ENCODE measurements around the gene SLC35F1. TPM values are rescaled to one million over a fixed set of nuclear protein-coding genes. Genes with fewer than 3 reads are reported as not detected.

Gene SLC35F1
- total RNA-seq, 1 experiment from 2014 or later: not detected

DNA sequence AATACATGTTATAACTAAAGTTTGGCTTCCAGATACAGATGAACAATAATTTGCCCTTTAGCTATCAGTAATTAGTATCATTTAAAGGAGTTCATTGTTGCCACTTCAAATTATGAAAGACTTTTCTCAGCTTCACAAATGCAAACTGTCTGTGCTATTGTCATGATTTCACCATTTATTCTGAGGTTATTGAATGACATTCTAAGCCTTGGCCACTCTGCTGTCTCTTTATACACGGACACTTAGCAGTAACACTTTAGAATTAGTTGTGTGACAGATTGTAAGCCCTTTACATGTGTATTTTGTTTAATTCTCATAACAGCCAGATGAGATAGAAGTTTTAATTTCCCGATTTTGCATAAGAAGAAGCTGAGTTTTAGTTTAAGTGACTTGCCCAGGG, 176.6 kb downstream of the SLC35F1 start:
- intact Hi-C loops (cut with micrococcal nuclease; ENCODE audit: unreplicated experiment): no loop called here
- Histone ChIP-seq H3K27me3 (ENCODE audit: insufficient read depth, low read depth) (no peaks in the 10 kb centered on the region), H3K36me3 (ENCODE audit: low read depth) (no peaks in the 10 kb centered on the region), H3K79me2 (ENCODE audit: low read depth) (no peaks in the 10 kb centered on the region), H3K4me3 (no peak overlapping the region), H3K4me1 (replicated peaks; ENCODE audit: insufficient read depth) (no peaks in the 10 kb centered on the region), H3F3A (ENCODE audit: insufficient read depth, low read depth) (no peaks in the 10 kb centered on the region), H4K20me1 (ENCODE audit: insufficient read depth) (no peaks in the 10 kb centered on the region; the same call in 1 of the 2 replicates), H3K9me3 (ENCODE audit: insufficient read depth, low read depth) (no peaks in the 10 kb centered on the region), H3K4me2 (no peak overlapping the region), H3K9me2 (ENCODE audit: insufficient read depth) (no peaks in the 10 kb centered on the region), H2AFZ (no peak overlapping the region), H3K27ac (no peak overlapping the region)
- POLR2A ChIA-PET (ENCODE audit: unreplicated experiment): no interaction called here
- CTCF ChIA-PET: no interaction called here
- TF ChIP-seq EZH2 (IDR thresholded peaks at IDR 0.05; ENCODE audit: low read depth): no peak
- TF ChIP-seq, protein P1, sequence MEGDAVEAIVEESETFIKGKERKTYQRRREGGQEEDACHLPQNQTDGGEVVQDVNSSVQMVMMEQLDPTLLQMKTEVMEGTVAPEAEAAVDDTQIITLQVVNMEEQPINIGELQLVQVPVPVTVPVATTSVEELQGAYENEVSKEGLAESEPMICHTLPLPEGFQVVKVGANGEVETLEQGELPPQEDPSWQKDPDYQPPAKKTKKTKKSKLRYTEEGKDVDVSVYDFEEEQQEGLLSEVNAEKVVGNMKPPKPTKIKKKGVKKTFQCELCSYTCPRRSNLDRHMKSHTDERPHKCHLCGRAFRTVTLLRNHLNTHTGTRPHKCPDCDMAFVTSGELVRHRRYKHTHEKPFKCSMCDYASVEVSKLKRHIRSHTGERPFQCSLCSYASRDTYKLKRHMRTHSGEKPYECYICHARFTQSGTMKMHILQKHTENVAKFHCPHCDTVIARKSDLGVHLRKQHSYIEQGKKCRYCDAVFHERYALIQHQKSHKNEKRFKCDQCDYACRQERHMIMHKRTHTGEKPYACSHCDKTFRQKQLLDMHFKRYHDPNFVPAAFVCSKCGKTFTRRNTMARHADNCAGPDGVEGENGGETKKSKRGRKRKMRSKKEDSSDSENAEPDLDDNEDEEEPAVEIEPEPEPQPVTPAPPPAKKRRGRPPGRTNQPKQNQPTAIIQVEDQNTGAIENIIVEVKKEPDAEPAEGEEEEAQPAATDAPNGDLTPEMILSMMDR (conservative IDR thresholded peaks at IDR 0.05): no peak
- no peak for DNase-seq
- no TSS peak for BruUV-seq (replicated peaks)

DNA sequence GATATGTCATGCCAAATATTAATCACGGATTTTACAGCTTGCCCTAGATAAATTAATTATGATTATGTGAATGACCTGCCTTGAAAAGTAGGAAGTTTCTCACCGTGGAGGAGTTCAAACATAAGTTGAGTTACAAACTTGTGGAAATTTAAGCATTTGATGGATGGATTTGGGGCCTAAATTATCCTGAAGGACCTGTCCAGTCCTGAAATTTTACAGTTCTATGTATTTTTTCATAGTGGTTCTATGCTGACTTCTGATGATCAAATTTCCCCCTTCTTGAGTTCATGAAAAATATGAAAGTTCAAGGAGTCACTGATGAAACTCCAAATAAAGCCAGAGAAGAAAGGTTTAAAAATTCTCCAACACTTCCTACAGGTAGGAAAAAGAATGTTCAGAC, 178.6 kb downstream of the SLC35F1 start:
- H4K20me1 ChIP-seq (ENCODE audit: insufficient read depth): no peaks in the 10 kb centered on the region; the same call in 1 of the 2 replicates
- no peaks in the 10 kb centered on the region for H3F3A ChIP-seq (ENCODE audit: insufficient read depth, low read depth)
- no peak for TF ChIP-seq EZH2 (IDR thresholded peaks at IDR 0.05; ENCODE audit: low read depth)
- TF ChIP-seq, protein P1 (conservative IDR thresholded peaks at IDR 0.05): no peak
- H3K9me3 ChIP-seq (ENCODE audit: insufficient read depth, low read depth): no peaks in the 10 kb centered on the region
- H3K9me2 ChIP-seq (ENCODE audit: insufficient read depth): no peaks in the 10 kb centered on the region
- no peaks in the 10 kb centered on the region for H3K27me3 ChIP-seq (ENCODE audit: insufficient read depth, low read depth)
- no peak overlapping the region for H3K4me3 ChIP-seq
- no peak for DNase-seq
- no peaks in the 10 kb centered on the region for H3K4me1 ChIP-seq (replicated peaks; ENCODE audit: insufficient read depth)
- BruUV-seq (replicated peaks): no TSS peak
- intact Hi-C loops (cut with micrococcal nuclease; ENCODE audit: unreplicated experiment): no loop called here
- H2AFZ ChIP-seq: no peak overlapping the region
- ChIA-PET POLR2A (ENCODE audit: unreplicated experiment) (no interaction called here), CTCF (no interaction called here)
- no peak overlapping the region for H3K27ac ChIP-seq
- no peak overlapping the region for H3K4me2 ChIP-seq
- H3K79me2 ChIP-seq (ENCODE audit: low read depth): no peaks in the 10 kb centered on the region
- H3K36me3 ChIP-seq (ENCODE audit: low read depth): no peaks in the 10 kb centered on the region

- no TSS peak for BruUV-seq (replicated peaks)
- Histone ChIP-seq H3K4me3 (no peak overlapping the region), H3K9me2 (ENCODE audit: insufficient read depth) (no peaks in the 10 kb centered on the region), H2AFZ (no peak overlapping the region), H3K79me2 (ENCODE audit: low read depth) (no peaks in the 10 kb centered on the region), H3K9me3 (ENCODE audit: insufficient read depth, low read depth) (no peaks in the 10 kb centered on the region), H4K20me1 (ENCODE audit: insufficient read depth) (no peaks in the 10 kb centered on the region; the same call in 1 of the 2 replicates), H3K36me3 (ENCODE audit: low read depth) (no peaks in the 10 kb centered on the region), H3K4me2 (no peak overlapping the region), H3K4me1 (replicated peaks; ENCODE audit: insufficient read depth) (no peaks in the 10 kb centered on the region), H3F3A (ENCODE audit: insufficient read depth, low read depth) (no peaks in the 10 kb centered on the region), H3K27ac (no peak overlapping the region), H3K27me3 (ENCODE audit: insufficient read depth, low read depth) (no peaks in the 10 kb centered on the region)
- no peak for DNase-seq
- intact Hi-C loops (cut with micrococcal nuclease; ENCODE audit: unreplicated experiment): no loop called here
- POLR2A ChIA-PET (ENCODE audit: unreplicated experiment): no interaction called here
- CTCF ChIA-PET: no interaction called here
- TF ChIP-seq, protein P1 (conservative IDR thresholded peaks at IDR 0.05): no peak
- no peak for TF ChIP-seq EZH2 (IDR thresholded peaks at IDR 0.05; ENCODE audit: low read depth)
Observed at GRCh38 chr6:118086159-118086558, 179.1 kb downstream of the SLC35F1 start.

Data from PC-9 (cell line).